ENCODE measurements around the gene PLEKHA6.
"Not testable (repeated sequence)": the region's sequence is repeated elsewhere in the genome, so short reads cannot be mapped to it uniquely, and the experiment has no call there.

Gene PLEKHA6

GRCh38 chr1:204258213-204259115 is 101.3 kb downstream of the PLEKHA6 start:
- DNase-seq: peak; percentile 47
- in situ Hi-C loops (cut with MboI; ENCODE audit: low pct_unique_long_range_greater_than_20kb, low sequenced_read_pairs): no loop called here

- DNase-seq: no peak
- in situ Hi-C loops (cut with MboI; ENCODE audit: low pct_unique_long_range_greater_than_20kb, low sequenced_read_pairs): no loop called here
Measured at GRCh38 chr1:204257446-204257845, 102.3 kb downstream of the PLEKHA6 start.

- in situ Hi-C loops (cut with MboI; ENCODE audit: low pct_unique_long_range_greater_than_20kb, low sequenced_read_pairs): no loop called here
- no peak for DNase-seq
Measured at GRCh38 chr1:204256531-204256930, 103.2 kb downstream of the PLEKHA6 start.

- no peak for DNase-seq
- in situ Hi-C loops (cut with MboI; ENCODE audit: low pct_unique_long_range_greater_than_20kb, low sequenced_read_pairs): no loop called here
Measured at GRCh38 chr1:204255966-204256365, 103.8 kb downstream of the PLEKHA6 start.

- in situ Hi-C loops (cut with MboI; ENCODE audit: low pct_unique_long_range_greater_than_20kb, low sequenced_read_pairs): no loop called here
- DNase-seq: no peak
Measured at GRCh38 chr1:204255225-204255624, 104.5 kb downstream of the PLEKHA6 start.

- DNase-seq: no peak
- in situ Hi-C loops (cut with MboI; ENCODE audit: low pct_unique_long_range_greater_than_20kb, low sequenced_read_pairs): no loop called here
Measured at GRCh38 chr1:204254031-204254661, 105.6 kb downstream of the PLEKHA6 start.

GRCh38 chr1:204251926-204252689 is 107.6 kb downstream of the PLEKHA6 start:
- DNase-seq: no peak
- in situ Hi-C loops (cut with MboI; ENCODE audit: low pct_unique_long_range_greater_than_20kb, low sequenced_read_pairs): no loop called here

GRCh38 chr1:204251286-204251685 is 108.4 kb downstream of the PLEKHA6 start:
- in situ Hi-C loops (cut with MboI; ENCODE audit: low pct_unique_long_range_greater_than_20kb, low sequenced_read_pairs): no loop called here
- no peak for DNase-seq

- no peak for DNase-seq
- in situ Hi-C loops (cut with MboI; ENCODE audit: low pct_unique_long_range_greater_than_20kb, low sequenced_read_pairs): no loop called here
Measured at GRCh38 chr1:204250428-204251030, 109.2 kb downstream of the PLEKHA6 start.

- in situ Hi-C loops (cut with MboI; ENCODE audit: low pct_unique_long_range_greater_than_20kb, low sequenced_read_pairs): no loop called here
- DNase-seq: no peak
Measured at GRCh38 chr1:204249736-204250427, 109.8 kb downstream of the PLEKHA6 start.

- in situ Hi-C loops (cut with MboI; ENCODE audit: low pct_unique_long_range_greater_than_20kb, low sequenced_read_pairs): no loop called here
- no peak for DNase-seq
Measured at GRCh38 chr1:204248954-204249353, 110.8 kb downstream of the PLEKHA6 start.

GRCh38 chr1:204246876-204247275 is 112.9 kb downstream of the PLEKHA6 start:
- in situ Hi-C loops (cut with MboI; ENCODE audit: low pct_unique_long_range_greater_than_20kb, low sequenced_read_pairs): no loop called here
- no peak for DNase-seq

GRCh38 chr1:204242920-204243319 is 116.8 kb downstream of the PLEKHA6 start:
- in situ Hi-C loops (cut with MboI; ENCODE audit: low pct_unique_long_range_greater_than_20kb, low sequenced_read_pairs): no loop called here
- no peak for DNase-seq

- in situ Hi-C loops (cut with MboI; ENCODE audit: low pct_unique_long_range_greater_than_20kb, low sequenced_read_pairs): no loop called here
- no peak for DNase-seq
Measured at GRCh38 chr1:204241914-204242313, 117.8 kb downstream of the PLEKHA6 start.

- in situ Hi-C loops (cut with MboI; ENCODE audit: low pct_unique_long_range_greater_than_20kb, low sequenced_read_pairs): no loop called here
Measured at GRCh38 chr1:204241050-204241449, 118.7 kb downstream of the PLEKHA6 start.

GRCh38 chr1:204240233-204240632 is 119.5 kb downstream of the PLEKHA6 start:
- in situ Hi-C loops (cut with MboI; ENCODE audit: low pct_unique_long_range_greater_than_20kb, low sequenced_read_pairs): no loop called here

More at GRCh38 chr1:204241050-204241449, 118.7 kb downstream of the PLEKHA6 start:
- no peak for DNase-seq

GRCh38 chr1:204239401-204239800 is 120.3 kb downstream of the PLEKHA6 start:
- DNase-seq; in situ Hi-C loops (cut with MboI; ENCODE audit: low pct_unique_long_range_greater_than_20kb, low sequenced_read_pairs): not testable (repeated sequence)

More at GRCh38 chr1:204240233-204240632, 119.5 kb downstream of the PLEKHA6 start:
- no peak for DNase-seq

- DNase-seq; in situ Hi-C loops (cut with MboI; ENCODE audit: low pct_unique_long_range_greater_than_20kb, low sequenced_read_pairs): not testable (repeated sequence)
Measured at GRCh38 chr1:204238520-204238919, 121.2 kb downstream of the PLEKHA6 start.

GRCh38 chr1:204237515-204237914 is 122.2 kb downstream of the PLEKHA6 start:
- in situ Hi-C loops (cut with MboI; ENCODE audit: low pct_unique_long_range_greater_than_20kb, low sequenced_read_pairs); DNase-seq: not testable (repeated sequence)

All from KBM-7 (cell line).